ENCODE measurements around the gene CARD9.
"Not testable (repeated sequence)": the region's sequence is repeated elsewhere in the genome, so short reads cannot be mapped to it uniquely, and the experiment has no call there.

The CARD9 gene

DNA sequence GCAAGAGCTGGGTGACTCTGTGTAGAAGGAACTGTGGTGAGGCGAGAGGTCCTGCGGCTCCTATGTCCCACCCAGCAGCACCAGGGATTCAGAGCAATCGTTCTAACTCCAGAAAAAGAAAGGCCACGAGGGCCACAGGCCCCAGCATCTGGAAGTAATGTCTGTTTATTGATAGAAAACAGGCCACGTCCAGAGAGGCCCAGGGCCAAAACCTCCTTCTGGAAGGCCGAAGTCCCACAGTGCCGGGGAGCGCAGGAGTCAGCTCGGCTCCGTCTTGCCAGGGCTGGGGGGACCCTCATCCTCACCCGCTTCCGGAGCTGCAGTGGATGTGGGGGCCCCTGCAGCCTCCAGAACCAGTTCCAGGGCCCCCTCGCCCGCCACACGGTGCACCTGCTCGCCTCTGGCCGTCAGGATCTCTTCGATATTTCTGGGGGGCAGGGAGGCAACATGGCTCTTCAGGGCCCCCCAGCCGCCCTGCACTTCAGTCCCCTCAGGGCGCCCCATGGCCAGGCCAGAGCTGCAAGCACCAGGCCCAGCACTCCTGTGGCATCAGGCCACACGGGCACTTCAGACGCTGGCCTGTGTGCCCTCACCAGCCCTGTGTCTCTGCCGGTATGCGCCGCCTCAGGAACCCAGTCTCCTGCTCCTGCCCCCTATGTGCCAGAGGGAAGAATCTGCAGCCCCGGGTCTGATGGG, 11.6 kb downstream of the CARD9 start:
- no peak for DNase-seq

DNA sequence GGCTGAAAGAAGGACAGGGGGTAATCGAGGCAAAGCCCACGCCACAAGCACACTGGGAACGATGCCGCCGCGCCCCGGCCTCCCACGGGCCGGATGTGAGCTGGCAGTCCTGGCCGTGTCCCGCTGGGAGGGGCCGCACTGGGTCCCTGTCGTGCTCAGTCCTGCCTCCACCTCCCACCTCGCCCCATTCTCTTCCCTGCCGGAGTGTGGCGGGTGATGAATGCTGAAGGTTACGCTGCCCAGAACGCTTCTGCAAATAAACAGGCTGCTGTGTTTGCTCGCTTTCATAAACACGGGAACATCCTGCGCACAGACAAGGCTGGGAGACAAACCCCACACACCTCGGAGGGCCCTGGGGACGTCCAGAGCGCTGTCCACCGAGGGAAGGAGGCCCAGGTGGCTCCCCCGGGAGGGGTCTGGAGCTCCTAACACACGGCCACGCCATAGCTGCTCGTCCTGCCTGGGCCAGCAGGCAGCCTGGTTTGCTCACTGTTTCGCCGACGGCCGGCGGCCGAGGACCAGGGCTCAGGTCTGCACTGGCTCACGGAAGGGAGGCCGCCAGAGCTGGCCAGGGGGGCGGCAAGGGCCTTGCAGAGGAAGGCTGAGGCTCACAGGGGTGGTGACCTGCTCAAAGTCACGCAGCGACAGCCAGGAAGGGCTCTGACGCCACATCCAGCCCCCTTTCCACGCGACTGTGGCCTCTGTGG, 12.3 kb downstream of the CARD9 start:
- no peak for DNase-seq

DNA sequence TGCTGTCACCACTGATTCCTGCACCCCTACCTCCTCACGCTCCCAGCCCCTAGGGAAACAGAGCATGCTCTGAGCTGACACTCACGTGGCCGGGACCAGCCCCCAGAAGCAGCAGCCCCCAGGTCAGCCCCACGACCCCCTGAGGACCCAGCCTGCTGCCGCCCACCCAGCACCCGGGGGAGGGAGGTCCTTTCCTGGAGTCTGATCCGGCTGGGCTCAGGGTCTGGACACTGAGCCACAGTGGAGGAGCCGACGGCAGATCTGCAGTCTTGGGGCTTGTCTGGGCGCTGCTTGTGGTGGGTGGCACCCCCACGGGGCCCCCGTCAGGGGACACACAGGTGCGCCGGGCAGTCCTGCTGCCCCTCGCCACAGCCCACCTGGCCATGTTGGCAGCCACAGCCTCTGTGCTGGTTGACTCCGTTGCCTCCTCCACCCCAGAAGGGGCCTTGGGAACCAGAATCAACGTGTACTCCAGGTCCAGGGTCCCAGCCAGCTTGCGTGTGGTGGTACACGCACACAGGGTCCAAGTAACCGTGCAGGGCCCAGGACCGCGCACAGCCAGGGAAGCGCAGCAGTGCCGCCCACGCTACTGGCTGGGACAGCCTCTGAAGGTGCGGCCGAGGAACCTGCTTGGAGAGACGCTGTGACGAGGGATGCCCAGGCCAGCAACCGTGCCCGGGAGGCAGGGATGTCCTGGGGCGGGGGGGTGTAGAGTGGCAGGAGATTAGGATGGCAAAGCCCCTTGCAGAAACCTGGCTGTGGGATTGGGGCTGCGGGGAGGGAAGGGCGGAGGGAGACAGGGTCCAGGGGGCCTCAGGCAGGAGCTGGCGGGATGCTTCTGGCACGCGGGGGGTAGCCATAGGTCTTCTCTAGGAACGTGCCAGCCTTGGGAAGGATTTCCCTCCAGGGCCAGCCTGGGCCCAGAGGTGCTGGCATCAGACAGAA, 13.4 kb downstream of the CARD9 start:
- DNase-seq, result no peak

DNA sequence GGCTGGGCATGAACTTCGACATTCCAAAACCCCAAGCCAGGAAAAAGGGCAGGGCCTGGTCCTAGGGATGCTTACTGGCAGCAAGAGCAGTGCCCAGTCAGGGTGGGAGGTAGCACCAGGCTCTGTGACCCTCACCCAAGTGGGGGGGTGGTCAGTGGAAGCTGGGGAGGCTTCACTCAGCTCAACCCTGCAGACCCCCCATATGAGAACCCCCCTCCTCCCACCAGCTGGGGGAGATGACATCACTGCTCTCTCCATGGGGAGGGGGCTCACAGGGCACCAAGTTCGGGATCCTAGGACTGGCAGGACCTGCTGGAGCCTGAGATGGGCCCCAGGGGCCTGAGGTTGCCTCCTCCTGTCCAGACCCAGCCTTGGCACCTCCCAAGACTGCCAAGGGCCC, 14.6 kb downstream of the CARD9 start:
- DNase-seq, result no peak

DNA sequence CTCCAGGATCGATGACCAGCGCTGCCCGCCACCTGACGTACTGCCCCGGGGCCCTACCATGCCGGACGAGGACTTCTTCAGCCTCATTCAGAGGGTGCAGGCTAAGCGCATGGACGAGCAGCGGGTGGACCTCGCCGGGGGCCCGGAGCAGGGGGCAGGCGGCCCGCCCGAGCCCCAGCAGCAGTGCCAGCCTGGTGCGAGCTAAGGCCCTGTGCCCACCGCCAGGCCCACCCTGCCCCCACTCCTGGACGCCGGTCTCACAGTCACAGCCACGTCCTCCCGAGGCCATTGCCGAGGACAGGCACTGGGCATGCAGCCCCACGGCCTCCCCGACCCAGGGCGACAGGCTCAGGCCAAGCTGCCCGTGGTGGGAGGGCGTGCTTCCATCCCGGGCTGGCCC, 15.5 kb downstream of the CARD9 start:
- DNase-seq, result no peak

DNA sequence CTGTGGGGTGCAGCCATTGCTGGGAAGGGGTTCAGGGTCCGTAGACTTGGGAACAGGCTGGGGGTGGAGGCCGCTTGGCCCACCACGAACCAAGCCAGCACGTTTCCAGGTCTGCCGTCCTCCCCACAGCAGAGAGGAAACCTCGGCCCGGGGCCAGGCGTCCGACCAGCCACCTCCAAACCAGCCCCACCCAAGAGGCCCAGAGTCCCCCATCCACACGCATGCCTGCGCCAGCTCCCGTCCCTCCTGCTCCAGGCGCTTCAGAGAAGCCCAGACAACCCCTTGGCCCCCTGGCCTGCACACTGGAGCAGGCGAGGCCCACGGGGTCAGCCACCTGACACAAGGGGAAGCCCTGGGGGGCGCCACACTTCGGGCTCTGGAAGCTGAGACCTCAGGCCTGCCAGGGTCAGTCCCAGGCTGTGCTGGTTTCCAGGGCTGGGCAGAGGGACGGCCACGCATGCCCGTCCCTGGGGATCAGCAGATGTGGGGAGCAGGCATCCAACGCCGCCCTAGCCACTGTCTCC, 16.2 kb downstream of the CARD9 start:
- no peak for DNase-seq

DNA sequence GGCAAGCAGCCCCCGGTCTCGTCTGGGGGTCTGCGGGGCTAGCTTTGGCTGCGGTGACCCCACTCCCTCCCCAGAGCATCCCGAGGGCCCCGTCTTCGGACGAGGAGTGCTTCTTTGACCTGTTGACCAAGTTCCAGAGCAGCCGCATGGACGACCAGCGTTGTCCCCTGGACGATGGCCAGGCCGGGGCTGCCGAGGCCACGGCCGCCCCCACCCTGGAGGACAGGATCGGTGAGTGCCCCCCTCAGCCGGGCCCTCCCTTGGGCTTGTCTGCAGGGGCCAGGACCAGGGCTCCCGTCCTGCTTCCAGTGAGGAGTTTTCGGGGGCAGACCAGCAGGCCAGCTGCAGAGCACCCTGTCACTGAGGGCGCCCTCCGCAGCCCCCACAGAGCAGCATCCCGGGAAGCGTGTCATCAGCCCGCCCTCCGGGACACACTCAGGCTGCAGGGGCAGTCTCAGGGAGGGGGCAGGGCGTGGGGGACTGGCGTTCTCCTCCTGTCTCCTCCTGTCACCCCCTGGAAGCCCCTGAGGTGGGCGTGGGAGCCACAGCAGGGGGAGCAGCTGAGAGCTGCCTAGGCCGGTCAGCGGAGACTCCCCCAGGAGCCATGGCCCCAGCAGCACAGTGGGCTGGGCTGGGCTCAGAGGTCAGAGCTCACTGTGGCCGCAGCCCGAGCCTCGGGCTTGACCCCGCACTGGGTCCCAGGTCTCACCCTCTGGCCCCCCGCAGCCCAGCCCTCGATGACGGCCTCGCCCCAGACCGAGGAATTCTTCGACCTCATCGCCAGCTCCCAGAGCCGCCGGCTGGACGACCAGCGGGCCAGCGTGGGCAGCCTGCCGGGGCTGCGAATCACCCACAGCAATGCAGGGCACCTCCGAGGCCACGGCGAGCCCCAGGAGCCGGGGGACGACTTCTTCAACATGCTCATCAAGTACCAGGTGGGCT, 17.6 kb downstream of the CARD9 start:
- no peak for DNase-seq

DNA sequence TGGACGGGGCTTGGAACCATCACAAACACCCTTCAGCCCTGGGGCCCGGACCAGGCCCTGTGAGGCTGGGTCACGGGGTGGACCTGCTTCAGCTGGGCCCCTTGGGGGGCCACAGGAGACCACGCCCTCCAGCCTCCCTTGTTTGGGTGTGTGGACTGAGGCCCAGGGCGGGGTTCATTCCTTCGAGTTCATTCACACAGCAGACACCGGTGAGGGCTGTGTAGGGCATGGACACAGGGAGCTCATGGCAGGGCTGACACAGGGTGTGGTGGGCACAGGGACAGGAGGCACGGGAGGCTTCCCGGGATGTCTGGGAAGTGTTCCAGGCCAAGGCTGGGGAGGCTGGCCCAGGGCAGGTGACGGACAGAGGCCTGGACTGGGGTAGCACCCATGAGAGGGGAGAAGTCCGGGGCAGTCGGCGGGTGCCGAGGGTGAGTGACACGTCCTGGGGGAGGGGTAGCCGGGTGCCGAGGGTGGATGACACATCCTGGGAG, 18.8 kb downstream of the CARD9 start:
- DNase-seq, result no peak

DNA sequence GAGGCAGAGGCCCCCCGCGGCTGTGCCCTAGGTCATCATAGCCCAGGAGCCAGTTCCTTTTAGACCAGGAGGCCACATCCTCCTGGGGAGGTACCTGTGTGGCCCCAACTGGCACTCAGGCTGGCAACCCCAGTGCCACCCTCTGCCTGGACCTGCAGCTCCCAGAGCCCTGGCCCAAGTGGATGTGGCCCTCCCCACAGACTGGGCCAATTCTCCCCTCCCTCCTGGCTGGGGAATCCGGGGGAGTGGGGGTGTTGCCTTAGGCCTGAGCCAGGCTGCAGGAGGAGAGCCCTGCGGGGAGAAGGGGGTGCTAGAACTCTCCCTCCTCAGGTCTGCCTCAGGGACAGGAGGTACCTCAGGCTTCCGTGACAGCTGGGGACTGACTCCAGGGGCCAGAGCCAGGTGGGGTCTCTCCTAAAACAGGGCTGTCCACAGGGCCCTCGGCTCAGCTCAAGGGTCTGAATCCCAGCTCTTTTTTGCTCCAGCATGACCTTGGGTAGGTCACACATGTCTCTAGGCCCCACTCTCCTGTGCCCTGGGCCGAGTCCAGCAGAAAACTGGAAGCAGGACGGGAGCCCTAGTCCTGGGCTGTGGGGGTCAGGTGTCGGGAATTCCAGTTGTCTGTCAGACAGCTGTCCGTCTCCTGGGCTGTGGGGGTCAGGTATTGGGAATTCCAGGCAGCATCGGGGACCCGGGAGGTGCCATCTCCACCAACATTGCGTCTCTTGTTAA, 19.5 kb downstream of the CARD9 start:
- DNase-seq, result no peak

DNA sequence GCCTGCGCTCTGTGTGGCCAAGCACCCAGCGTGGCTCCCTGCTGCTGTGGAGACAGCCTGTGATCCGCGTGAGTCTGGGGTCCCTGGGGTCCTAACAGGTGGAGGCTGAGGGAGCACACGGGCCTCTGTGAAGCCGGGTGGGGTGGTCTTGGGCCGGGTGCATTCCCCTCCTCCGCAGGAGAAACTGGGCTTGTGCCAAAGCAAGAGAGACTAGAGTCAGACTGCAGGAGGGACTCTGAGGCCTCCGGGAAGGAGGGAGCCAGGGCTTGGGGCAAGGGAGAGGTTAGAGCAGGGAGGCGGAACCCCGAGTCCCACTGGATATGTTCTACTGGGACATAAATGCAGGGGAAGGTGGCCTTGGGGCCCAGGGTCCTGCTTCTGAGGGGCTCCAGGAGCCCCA, 20.4 kb downstream of the CARD9 start:
- no peak for DNase-seq

DNA sequence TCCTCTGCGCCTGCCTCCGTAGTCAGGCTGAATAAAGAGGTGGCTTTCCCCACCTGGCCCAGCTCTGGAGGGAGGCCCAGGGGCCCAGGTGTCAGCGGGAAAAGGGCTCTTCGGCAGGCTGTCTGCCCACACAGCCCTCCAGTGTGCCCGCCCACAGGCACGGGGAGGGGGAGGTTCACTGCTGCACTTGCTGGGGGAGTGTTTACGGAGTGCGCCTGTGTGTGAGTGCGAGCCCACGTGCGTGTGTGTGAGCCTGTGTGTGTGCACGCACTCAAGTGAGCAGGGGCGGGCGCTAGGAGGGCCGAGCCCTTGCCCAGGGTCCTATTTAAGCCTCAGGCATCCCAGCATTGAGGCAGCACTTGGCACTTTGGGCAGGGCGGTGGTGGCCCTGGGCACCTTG, 20.8 kb downstream of the CARD9 start:
- DNase-seq, result no peak

DNA sequence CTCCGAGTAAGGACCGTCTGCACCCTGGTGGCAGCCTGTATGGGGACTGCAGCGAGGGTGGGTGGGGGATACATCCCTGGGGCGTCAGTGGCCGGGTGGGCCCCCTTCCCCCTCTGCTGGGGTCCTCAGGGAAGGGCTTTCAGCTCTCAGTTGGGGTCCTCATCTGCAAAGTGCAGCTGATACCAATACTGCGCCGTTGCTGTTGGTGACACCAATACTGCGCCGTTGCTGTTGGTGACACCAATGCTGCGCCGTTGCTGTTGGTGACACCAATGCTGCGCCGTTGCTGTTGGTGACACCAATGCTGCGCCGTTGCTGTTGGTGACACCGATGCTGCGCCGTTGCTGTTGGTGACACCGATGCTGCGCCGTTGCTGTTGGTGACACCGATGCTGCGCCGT, 21.6 kb downstream of the CARD9 start:
- DNase-seq, result not testable (repeated sequence)

DNA sequence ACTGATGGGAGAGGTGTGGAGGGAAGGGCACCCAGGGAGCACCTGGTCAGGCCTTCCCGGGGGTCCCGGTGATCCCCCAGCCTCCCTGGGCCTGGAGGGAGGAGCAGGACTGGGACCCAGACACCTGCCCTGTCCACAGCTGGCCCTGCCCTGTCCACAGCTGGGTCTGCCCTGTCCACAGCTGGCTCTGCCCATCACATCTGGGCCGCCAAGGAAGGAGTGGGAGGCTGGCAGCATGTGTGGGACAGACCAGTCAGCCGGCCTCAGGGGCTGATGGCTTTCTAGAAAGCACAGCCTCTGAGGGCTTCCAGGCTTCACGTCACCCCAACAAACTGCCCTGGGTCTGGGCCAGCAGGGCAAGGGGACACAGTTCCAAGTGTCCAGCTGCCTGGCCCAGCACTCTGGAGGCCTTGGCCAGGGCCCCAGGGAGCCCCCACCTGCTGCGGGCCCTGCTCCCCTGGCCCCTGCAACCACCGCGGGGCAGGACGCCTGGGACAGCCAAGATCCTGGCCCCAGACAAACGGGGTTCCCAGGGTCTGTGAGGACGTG, 22.1 kb downstream of the CARD9 start:
- no peak for DNase-seq

DNA sequence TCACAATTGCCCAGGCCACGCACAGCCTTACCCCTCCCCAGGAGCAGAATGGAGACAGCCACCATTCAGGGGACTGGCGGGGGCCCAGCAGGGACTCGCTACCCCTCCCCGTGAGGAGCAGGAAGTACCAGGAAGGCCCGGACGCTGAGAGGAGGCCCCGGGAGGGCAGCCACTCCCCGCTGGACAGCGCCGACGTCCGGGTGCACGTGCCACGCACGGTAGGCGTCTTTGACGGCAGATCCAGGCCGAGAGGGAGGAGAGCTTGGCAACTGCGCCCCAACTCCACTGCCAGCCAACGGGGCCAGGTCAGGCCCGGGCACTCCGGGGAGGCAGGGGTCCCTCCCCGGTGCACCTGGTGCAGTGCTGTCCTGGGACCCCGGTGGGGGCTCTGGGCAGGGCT, 23.9 kb downstream of the CARD9 start:
- DNase-seq, result no peak

DNA sequence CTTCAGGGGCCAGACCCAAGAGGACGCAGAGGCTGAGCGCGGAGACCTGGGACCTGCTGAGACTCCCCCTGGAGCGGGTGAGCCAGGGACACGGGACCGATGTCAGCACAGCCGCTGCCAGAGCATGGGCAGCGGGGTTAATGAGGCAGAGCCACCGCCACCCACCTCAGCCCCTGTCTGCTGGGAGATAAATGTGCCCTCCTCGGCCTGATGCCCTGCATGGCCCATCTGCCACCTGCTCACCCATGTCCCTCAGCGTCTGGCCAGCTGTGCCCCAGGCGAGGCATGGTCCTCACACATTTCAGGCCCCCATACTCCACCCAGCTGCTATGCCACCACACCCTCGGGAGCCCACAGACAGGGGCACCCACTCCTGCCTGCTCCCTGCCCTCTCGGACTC, 24.8 kb downstream of the CARD9 start:
- DNase-seq, result no peak

DNA sequence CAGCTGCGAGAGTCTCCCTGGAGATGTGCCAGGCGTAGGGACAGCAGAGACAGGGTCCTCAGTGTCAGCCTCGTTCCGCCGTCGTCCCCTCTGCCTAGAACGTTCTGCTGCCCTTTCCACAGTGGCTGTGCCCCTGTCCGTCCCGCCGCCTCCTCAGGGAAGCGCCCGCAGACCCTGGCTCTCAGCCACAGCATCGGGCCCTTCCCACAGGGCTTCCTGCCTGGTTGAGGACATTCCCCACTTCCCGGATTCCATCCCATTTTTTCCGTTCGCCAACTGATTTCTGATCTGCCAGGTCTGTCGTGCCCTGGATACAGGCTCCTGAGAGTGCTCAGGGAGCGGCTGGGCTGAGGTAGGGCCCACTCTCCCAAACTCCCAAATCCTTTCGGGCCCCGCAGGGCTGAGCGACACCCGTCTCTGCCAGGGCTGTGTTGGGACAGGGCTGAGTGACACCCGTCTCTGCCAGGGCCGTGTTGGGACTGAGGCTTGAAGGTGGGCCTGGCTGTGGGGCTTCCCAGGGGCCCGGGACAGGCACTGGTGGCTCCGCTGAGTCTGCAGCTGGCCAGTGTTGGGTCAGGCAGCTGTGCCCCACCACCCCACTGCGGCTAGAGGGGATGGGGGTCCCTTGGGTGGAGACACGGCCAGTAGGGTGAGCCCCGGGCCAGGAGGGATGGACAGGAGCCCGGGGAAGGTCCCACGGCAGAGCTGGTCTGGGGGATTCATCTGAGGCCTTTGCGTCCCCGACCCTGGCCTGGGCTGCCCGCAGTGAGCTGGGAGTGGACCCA, 25.8 kb downstream of the CARD9 start:
- no peak for DNase-seq

DNA sequence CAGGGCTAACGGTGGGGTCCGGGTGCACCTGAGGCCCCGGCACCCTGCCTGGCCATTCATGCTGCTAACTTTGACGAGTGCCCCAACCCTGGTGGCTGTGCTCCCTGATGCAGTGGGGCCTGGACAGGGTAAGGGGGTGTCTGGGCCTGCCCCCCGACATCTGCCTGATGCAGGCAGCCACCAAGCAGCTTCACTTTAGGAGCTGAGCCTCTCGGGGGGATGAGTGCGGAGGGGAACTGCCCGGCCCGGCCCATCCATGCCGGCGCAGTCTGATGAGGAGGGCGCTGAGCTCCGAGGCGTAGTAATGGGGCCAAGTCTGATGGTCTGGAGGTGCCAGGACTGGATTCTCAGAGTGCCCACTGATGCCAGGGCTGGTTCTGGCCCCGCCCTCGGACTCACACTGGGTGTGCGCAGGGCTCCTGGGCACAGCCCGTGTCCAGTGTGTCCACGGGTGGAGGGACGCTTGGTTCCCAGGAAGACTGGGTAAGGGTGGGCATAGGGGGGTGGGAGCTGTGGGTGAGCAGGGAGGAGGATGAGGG, 26.5 kb downstream of the CARD9 start:
- DNase-seq, result no peak

DNA sequence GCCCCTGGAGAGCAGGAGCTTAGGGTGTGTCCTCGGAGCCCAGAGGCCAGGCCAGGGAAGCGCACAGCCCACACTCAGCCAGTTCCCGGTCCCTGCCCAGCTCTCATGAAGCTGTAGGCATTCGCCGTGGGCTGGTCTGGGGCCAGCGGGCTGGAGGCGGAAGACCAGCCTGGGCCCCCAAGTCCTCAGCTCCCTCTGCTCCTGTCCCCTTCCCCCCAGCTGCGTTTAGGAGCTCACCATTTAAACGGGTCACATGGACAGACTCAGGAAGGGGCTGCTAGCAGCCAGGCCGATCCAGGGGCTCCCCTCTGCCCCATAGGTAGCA, 27.4 kb downstream of the CARD9 start:
- no peak for DNase-seq

DNA sequence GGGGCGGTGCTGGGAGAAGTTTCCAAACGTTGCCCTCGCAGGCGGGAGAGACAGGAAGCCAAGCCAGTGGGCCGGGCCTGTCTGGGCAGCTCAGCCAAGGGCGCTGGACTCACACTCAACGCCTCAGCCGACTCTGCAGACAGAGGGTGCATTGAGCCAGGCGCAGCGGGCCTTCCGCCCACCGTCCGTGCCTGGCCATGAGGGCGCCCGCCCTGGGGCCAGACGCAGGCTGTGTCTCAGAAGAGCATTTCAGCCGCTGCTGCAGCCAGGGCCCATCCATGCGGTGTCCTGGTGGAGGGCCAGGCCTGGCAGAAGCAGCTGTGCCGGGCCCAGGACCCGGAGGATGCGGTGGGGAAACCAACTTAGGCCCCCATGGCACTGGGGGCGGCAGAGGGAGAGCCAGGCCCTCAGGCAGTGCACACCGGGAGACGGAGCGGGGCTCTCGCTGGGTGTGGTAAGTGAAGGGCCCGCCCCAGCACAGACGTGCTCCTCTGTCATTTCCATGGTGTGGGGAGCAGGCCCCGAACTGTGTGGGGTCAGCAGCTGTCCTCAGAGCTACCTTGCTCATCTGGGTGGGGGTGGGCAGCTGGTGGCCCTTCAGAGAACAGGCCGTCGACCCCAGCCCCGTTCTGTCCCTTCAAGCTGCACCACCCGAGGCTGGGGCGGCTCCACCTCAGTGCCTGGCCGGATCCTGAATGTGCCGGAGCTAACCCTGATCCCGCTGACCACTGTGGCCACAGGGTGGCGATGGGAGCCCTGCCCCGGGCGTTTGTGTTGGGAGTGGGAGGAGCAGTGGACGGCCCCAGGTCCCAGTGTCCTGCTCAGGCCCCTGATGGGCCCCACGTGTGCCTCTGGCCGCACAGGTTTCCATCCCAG, 27.9 kb downstream of the CARD9 start:
- no peak for DNase-seq
